T-helper 9 cell (primary cell): ENCODE measurements around the gene JMJD1C.
"Not testable (repeated sequence)": the region's sequence is repeated elsewhere in the genome, so short reads cannot be mapped to it uniquely, and the experiment has no call there.

Experiments
- DNase-seq: peaks from one replicate; pipeline ENCODE4 v3.0.0-alpha.2; 2020

The JMJD1C gene

GRCh38 chr10:63253040-63253439 lies 212.7 kb downstream of the JMJD1C start:
- DNase-seq: no peak

- DNase-seq: no peak
These were observed 213.5 kb downstream of the JMJD1C start for GRCh38 chr10:63252095-63252762.

GRCh38 chr10:63250032-63250431 lies 215.7 kb downstream of the JMJD1C start:
- no peak for DNase-seq

GRCh38 chr10:63247771-63248170 lies 218.0 kb downstream of the JMJD1C start:
- no peak for DNase-seq

GRCh38 chr10:63246356-63246755 lies 219.4 kb downstream of the JMJD1C start:
- DNase-seq: no peak

GRCh38 chr10:63241841-63242281 lies 223.9 kb downstream of the JMJD1C start:
- no peak for DNase-seq

GRCh38 chr10:63240807-63241206 lies 225.0 kb downstream of the JMJD1C start:
- DNase-seq: no peak

GRCh38 chr10:63238501-63238900 lies 227.3 kb downstream of the JMJD1C start:
- DNase-seq: no peak

- no peak for DNase-seq
These were observed 228.4 kb downstream of the JMJD1C start for GRCh38 chr10:63237396-63237795.

GRCh38 chr10:63236113-63236935 lies 229.5 kb downstream of the JMJD1C start:
- DNase-seq: no peak

- DNase-seq: not testable (repeated sequence)
These were observed 230.6 kb downstream of the JMJD1C start for GRCh38 chr10:63235136-63235535.

GRCh38 chr10:63229161-63229560 lies 236.6 kb downstream of the JMJD1C start:
- DNase-seq: no peak

- DNase-seq: no peak
These were observed 237.5 kb downstream of the JMJD1C start for GRCh38 chr10:63228237-63228636.

GRCh38 chr10:63227207-63227895 lies 238.4 kb downstream of the JMJD1C start:
- DNase-seq: no peak

GRCh38 chr10:63224241-63224640 lies 241.5 kb downstream of the JMJD1C start:
- DNase-seq: no peak

GRCh38 chr10:63221950-63222349 lies 243.8 kb downstream of the JMJD1C start:
- DNase-seq: no peak

- DNase-seq: no peak
These were observed 246.0 kb downstream of the JMJD1C start for GRCh38 chr10:63219749-63220148.

- no peak for DNase-seq
These were observed 248.6 kb downstream of the JMJD1C start for GRCh38 chr10:63217120-63217605.

GRCh38 chr10:63214571-63214970 lies 251.2 kb downstream of the JMJD1C start:
- no peak for DNase-seq

- DNase-seq: no peak
These were observed 252.3 kb downstream of the JMJD1C start for GRCh38 chr10:63213489-63213888.

GRCh38 chr10:63210611-63211196 lies 255.1 kb downstream of the JMJD1C start:
- no peak for DNase-seq

GRCh38 chr10:63209705-63210104 lies 256.1 kb downstream of the JMJD1C start:
- DNase-seq: no peak

GRCh38 chr10:63208986-63209385 lies 256.8 kb downstream of the JMJD1C start:
- no peak for DNase-seq
